Aorta (tissue), 5 donors: ENCODE measurements around the gene FRMD1. TPM values are rescaled to one million over a fixed set of nuclear protein-coding genes. Genes with fewer than 3 reads are reported as not detected.
A peak's percentile ranks its signal among the peaks of the same experiment; 100 is the strongest.

Experiments
- ATAC-seq: fragments of 200-7000 bp; cut with Tn5 transposase; one replicate; pipeline ENCODE4 v1.9.1; 2022; ENCODE audit warnings: moderate library complexity; ENCODE audit not compliant: low FRiP score
- DNase-seq, 2 donors: peaks; one replicate each; pipeline ENCODE4 v3.0.0-alpha.2; 2020
- H3K27ac ChIP-seq, 2 donors: one replicate each; pipeline ENCODE4 v1.5.1; 2013; ENCODE audit warnings: low read length in 2 of 2, mild to moderate bottlenecking in 2 of 2, moderate library complexity in 2 of 2, control low read depth in 1 of 2, inconsistent platforms in 1 of 2, low read depth in 1 of 2
- H3K27me3 ChIP-seq, 2 donors: one replicate each; pipeline ENCODE4 v1.6.1; 2013; ENCODE audit warnings: control low read depth in 1 of 2, low read length in 1 of 2, mild to moderate bottlenecking in 1 of 2, moderate library complexity in 1 of 2; ENCODE audit not compliant: insufficient read depth in 2 of 2, control insufficient read depth in 1 of 2
- H3K36me3 ChIP-seq, 2 donors: one replicate each; pipeline ENCODE4 v1.6.1; 2013; ENCODE audit warnings: control low read depth in 1 of 2, low read length in 1 of 2, mild to moderate bottlenecking in 1 of 2; ENCODE audit not compliant: insufficient read depth in 2 of 2, control insufficient read depth in 1 of 2
- H3K4me1 ChIP-seq, 2 donors: one replicate each; pipeline ENCODE4 v1.6.1; 2013; ENCODE audit warnings: low read length in 2 of 2, control low read depth in 1 of 2, mild to moderate bottlenecking in 1 of 2, moderate library complexity in 1 of 2; ENCODE audit not compliant: insufficient read depth in 2 of 2, control insufficient read depth in 1 of 2
- H3K4me3 ChIP-seq, 2 donors: one replicate each; pipeline ENCODE4 v1.5.1; 2013; ENCODE audit warnings: low read length in 2 of 2, control low read depth in 1 of 2, mild to moderate bottlenecking in 1 of 2
- H3K9me3 ChIP-seq: one replicate; pipeline ENCODE4 v1.6.1; 2013; ENCODE audit warnings: mild to moderate bottlenecking, low read length; ENCODE audit not compliant: control insufficient read depth
- WGBS, 2 donors: extraction: QIAGEN DNeasy Blood & Tissue Kit; methylation state at CpG; one replicate each; pipeline ENCODE4 v1.1.7; 2013; 5-methylcytosine and 5-hydroxymethylcytosine counted together
- intact Hi-C, 2 donors: fragments of 100-400 bp; cut with DNase I; formaldehyde crosslinking; loops; one replicate each; pipeline versions ENCODE4 v1.14.2 to v1.15.0; 2022
- polyA plus RNA-seq, 2 donors: library from polyadenylated mRNA; stranded (reverse); fragments of 200-250 nt; gene quantifications; one replicate each; pipeline ENCODE4 v1.2.3, GENCODE V29; 2013
- total RNA-seq, 2 donors: library from RNA; stranded (reverse); fragmentation: NEBNext Ultra II Directional; extraction: Animal tissue kit (Norgen Biotek cat#: 25700); gene quantifications; one replicate each; pipeline ENCODE4 v1.2.1, GENCODE V29; 2021
- donor health status: healthy with polysubstance abuse.
- donor health status: Bipolar disorder and iron deficiency.
- donor health status: DM: no; HTN: no; CAD: no.
- donor health status: DM: no; HTN: no; CAD: no.
- donor health status: DM: yes; HTN: yes; CAD: no.

The FRMD1 gene
- total and polyA plus RNA-seq, 4 donors, result 0.03 to 0.38 (median 0.13) TPM

DNA sequence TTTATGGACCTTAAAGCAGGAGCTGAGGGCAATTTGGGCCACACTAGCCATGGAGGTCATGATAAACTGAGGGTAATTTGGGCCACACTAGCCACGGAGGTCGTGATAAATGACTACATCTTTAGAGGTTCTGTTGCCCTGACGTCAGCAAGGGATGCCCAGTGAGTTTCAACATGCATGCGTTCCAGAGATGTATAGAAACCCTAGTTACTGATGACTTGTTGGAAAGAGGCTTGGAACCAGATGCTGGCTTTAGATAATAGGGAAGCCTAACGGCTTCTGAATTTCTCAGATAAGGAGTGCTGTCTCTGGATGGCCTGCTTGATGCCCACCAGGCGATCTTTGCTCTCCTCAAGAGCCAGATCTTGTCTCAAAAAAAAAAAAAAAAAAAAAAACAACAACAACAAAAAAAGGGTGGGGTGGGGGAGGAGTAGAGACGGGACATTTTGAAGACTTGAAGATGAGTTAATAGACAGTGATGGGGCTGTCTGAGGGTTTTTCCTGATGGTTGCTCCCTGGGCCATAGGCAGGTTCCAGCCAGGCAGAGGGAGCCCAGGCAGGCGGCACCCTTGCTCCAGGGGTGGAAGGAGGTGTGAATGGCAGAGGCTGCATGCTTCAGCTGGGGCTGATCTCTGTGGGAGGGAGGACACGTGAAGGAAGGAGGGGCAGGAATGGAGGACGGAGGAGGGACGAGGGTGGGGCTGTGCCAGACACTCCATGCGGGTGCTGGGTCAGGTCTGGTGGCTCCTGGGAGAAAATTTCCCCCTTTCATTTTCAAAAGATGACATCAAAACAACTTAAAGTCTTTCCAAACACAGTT, 27.0 kb upstream of the FRMD1 start:
- DNase-seq, result peak; percentile 33 to 51
- Histone ChIP-seq H3K4me3 (no peak overlapping the region), H3K36me3 (no peaks in the 10 kb centered on the region), H3K9me3 (no peaks in the 10 kb centered on the region), H3K4me1 (no peaks in the 10 kb centered on the region), H3K27ac (no peak overlapping the region), H3K27me3 (no peaks in the 10 kb centered on the region)
- no peak for ATAC-seq
- intact Hi-C loops, result no loop called here
- WGBS, 2 donors, result 83 to 87% methylated on average over 12 of the region's 12 CpGs

DNA sequence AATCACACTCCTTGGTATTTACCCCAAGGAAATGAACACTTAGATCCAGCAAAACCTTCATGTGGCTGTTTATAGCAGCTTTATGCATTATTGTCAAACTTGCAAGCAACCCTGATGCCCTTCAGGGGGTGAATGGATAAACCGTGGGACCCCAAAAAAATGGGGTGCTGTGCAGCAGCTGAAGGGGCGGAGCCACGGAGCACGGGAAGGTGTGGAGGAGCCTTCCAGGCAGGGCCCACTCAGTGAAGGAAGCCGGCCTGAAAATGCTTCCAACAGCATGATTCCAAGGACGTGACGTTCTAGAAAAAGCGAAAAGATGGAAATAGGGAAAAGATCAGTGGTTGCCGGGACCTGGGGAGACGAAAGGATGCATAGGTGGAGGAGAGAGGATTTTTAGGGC, 25.6 kb upstream of the FRMD1 start:
- Histone ChIP-seq H3K4me3 (no peak overlapping the region), H3K27me3 (no peaks in the 10 kb centered on the region), H3K27ac (no peak overlapping the region), H3K4me1 (no peaks in the 10 kb centered on the region), H3K9me3 (no peaks in the 10 kb centered on the region), H3K36me3 (no peaks in the 10 kb centered on the region)
- WGBS, 2 donors, result 92% methylated on average over 10 of the region's 10 CpGs
- DNase-seq (peak; percentile 9 to 13), ATAC-seq (no peak)
- intact Hi-C loops, result no loop called here

DNA sequence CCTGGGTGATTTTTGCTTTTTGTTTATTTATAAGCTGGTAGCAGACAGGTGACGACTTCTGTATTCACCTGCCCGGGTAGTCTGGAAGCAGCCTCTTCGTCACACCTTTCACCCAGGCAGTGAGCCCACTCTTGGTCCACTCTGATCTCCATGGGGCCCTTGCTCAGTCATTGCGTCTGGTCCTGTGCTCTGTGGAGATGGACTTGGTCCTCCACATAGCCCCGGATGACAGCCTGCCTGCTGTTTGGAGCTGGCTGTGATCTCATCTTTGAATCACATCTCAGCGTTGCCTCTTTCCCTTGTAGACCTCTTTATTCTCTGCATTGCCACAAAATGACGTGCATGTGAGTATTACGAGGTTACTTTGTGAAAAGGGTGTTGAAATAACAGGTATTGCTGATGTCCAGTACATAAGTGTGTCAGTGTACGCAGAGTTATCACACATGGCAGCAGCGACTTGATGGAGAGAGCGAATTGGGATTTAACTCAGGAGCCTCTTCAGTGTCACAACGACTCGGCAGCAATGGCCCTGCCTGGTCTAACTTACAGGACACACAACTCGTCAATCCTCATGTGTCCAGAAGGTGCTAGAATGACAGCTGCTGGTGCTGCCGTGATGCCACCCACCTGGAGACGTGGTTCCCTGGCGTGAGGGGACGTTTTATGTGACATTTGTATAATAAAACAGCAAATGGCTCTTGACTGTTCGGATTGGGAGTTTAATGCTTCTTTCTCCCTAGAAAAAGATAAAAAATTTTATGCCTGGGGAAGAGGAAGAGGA, 24.2 kb upstream of the FRMD1 start:
- intact Hi-C loops, result no loop called here
- Histone ChIP-seq H3K27me3 (no peaks in the 10 kb centered on the region), H3K27ac (no peak overlapping the region), H3K36me3 (no peaks in the 10 kb centered on the region), H3K4me3 (no peak overlapping the region), H3K4me1 (no peaks in the 10 kb centered on the region), H3K9me3 (no peaks in the 10 kb centered on the region)
- no peak for ATAC-seq
- 82 to 88% methylated on average over 19 of the region's 19 CpGs for WGBS, 2 donors
- DNase-seq, result peak; percentile 13 to 28

DNA sequence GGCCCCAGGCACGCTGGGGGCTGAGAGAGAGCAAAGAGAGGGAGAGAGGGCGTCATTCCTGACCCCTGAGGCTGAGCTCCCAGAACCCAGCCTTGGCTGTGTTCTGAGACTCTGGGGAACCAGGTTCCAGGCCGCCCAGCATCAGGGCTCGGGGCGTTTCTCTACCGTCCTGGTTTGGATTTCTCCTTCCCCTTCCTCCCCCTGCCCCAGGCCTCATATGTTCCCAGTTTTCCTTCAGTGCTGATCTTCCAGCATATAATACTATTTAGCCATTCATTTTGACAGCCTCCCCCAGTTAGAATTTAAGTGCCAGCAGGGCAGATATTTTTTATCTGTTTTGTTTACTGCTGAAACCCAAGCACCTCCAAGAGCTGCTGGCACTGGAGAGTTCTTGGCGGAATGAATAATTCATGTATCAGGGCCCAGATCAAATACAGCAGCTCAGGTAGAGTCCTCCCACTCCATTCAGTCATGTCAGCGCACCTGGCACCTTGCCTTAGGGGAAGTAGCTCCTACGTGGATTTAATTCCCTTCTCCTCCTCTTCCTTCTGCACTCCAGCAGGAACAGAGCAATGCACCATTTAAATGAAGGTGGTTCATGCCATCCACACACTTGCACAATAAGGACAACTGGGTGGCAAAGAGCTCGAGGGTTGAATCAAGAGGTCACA, 23.4 kb upstream of the FRMD1 start:
- Histone ChIP-seq H3K36me3 (no peaks in the 10 kb centered on the region), H3K27me3 (no peaks in the 10 kb centered on the region), H3K9me3 (no peaks in the 10 kb centered on the region), H3K4me1 (no peaks in the 10 kb centered on the region), H3K4me3 (no peak overlapping the region), H3K27ac (no peak overlapping the region)
- no peak for ATAC-seq
- DNase-seq, result peak; percentile 21 to 51
- intact Hi-C loops, result no loop called here
- WGBS, 2 donors, result 88 to 93% methylated on average over 10 of the region's 10 CpGs

DNA sequence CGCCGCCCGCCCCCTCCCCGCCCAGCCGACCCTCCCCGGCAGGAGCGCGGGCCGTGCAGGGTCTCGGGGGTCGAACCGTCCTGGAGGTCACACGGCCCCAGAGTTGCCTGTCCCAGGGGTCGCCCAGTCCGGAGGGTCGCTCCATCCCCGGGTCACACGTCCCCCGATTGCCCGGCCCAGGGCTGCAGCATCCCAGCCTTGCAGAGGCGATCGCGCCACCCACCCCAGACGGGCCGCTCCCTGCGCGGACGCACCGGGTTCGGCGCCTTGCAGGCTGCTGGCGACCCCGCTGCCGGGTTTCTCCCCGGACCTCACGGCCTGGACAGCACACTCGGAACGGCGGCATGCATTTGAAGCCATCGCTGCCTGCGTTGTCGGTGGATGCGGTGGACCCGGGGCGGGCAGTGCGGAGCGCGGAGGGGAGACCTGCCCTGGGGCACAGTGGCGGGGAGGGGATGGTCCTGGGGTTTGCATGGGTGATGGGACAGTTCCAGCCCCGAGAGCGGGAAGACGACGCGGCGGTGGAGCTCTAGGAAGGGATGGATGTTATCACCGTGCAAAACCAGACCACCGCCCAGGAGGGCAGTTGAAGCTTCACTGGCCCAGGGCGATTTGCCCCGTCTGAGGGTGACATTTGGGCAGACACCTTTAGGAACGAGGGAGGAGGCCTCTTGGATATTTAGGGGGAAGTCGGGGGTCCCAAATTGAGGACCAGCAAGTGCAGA, 22.7 kb upstream of the FRMD1 start:
- Histone ChIP-seq H3K27me3 (no peaks in the 10 kb centered on the region), H3K36me3 (no peaks in the 10 kb centered on the region), H3K4me3 (no peak overlapping the region), H3K27ac (no peak overlapping the region), H3K4me1 (no peaks in the 10 kb centered on the region), H3K9me3 (no peaks in the 10 kb centered on the region)
- WGBS, 2 donors, result 19 to 33% methylated on average over 44 to 61 of the region's 61 CpGs
- no peak for ATAC-seq
- DNase-seq, result peak; percentile 48 to 66
- intact Hi-C loops, result no loop called here

DNA sequence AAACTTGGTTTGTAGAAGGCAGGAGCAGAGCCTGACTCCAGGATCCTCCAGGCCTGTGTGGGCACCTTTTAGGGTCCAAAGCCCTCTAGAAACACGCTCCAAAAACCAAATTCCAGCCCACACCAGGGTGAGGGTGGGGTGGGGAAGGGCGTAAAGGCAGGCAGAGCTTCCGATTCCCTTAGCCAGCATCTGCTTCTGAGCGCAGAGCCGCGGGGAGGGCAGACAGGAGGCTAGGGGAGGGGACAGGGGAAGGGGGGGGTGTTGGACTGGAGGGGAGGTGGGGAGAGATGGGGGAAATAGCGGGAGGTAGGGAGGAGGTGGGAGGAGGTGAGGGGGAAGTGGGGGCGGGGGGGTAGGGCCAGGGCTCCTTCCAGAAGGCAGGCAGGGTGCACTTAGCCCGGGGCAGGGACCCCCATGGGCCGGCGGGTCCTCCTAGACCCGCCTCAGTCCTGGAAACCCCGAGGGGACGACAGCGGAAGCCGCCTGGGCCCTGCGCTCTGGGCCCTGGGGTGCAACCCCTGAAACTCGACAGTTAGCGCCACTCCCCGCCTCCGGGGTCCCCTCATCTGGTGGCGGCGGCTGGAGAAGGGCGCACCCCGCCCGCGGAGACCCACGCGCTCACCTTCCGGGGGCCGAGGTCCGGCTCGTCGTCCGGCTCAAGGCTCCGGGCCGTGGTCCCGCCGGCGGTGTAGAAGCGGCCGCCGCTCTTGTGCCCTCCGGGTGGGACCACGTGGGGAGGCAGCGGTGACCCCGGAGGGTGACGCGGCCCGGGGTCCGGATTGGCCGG, 22.0 kb upstream of the FRMD1 start:
- Histone ChIP-seq H3K36me3 (no peaks in the 10 kb centered on the region), H3K27me3 (no peaks in the 10 kb centered on the region), H3K4me3 (no peak overlapping the region), H3K27ac (no peak overlapping the region), H3K4me1 (no peaks in the 10 kb centered on the region), H3K9me3 (no peaks in the 10 kb centered on the region)
- WGBS, 2 donors, result 7 to 9% methylated on average over 36 to 52 of the region's 52 CpGs
- DNase-seq (peak; percentile 13 to 61), ATAC-seq (no peak)
- intact Hi-C loops, result no loop called here

DNA sequence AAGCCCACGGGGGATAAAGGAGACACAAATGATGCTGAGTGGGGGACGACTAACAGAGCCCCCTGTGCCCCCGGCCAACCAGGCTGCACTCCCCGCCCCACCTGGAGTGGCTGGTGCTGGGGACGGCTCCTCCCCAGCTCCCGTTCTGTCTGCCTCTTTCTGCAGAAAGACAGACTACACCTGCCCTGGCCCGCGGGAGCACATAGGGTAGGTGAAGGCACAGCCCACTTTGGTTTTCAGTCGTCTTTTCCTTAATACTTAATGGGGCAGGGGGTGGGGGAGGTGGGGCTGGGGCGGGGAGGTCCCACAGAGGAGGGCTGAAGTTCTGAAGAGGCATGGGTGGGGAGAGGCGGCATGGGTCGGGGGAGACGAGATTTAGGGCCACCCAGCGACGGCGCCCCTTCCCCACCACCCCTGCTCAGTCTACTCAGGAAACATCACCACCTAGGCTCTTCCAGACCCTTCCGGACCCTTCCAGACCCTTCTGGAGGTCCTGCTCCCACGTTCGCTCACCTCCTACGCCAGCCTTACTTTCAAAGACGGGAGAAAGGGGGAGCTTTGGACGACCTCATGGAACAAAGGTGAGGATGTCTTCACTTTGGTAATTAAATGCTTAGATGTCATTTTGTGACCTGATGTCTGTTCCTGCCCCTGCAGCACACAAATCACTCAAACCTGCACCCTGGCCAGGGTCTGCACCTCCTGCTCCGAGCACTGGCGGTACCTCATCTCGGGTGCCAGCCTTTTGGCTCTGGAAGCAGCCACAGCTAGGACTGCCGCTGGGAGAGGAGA, 21.2 kb upstream of the FRMD1 start:
- H3K27ac ChIP-seq, result no peak overlapping the region
- no peaks in the 10 kb centered on the region for H3K9me3 ChIP-seq
- H3K36me3 ChIP-seq, result no peaks in the 10 kb centered on the region
- ATAC-seq (no peak), DNase-seq (peak; percentile 21 to 56)
- no peak overlapping the region for H3K4me3 ChIP-seq
- WGBS, 2 donors, result 84% methylated on average over 24 to 26 of the region's 26 CpGs
- no peaks in the 10 kb centered on the region for H3K4me1 ChIP-seq
- intact Hi-C loops, result no loop called here
- no peaks in the 10 kb centered on the region for H3K27me3 ChIP-seq
